Body of pancreas (tissue), 4 donors: Measurements from ENCODE around the gene AQP1.

ENCODE experiments used
- CTCF ChIP-seq, 7 experiments: fragments of 450-650 bp in 4 of 7; fragments of 200-600 bp in 3 of 7; sonication (generic) in 3 of 7; IDR thresholded peaks; one replicate each; pipeline ENCODE4 v1.5.1; 2016 to 2019; ENCODE audit warnings: antibody characterized with exemption in 7 of 7
- POLR2A ChIP-seq, 3 donors: fragments of 450-650 bp; IDR thresholded peaks; one replicate each; pipeline ENCODE4 v1.6.1; 2016; ENCODE audit warnings: antibody characterized with exemption in 3 of 3, mild to moderate bottlenecking in 2 of 3

GRCh38 chr7:30884881-30885280 is 26.8 kb upstream of the AQP1 start:
- TF ChIP-seq CTCF (IDR thresholded peaks at IDR 0.05) (no peak), POLR2A (IDR thresholded peaks at IDR 0.05) (no peak)
